BLaER1 treated with 17β-estradiol and CSF1 and Interleukin-3, amounts not matched to agents 10 nM and 100 nM (cell line): Measurements from ENCODE around the gene COL23A1.

Source experiments
- H3K27ac ChIP-seq, 11 experiments: shearing (Covaris generic); formaldehyde crosslinking; 2 replicates each; pipeline ENCODE4 v1.8.1; 2022
- H3K27me3 ChIP-seq, 11 experiments: shearing (Covaris generic); formaldehyde crosslinking; 2 replicates each; pipeline ENCODE4 v1.8.1; 2022
- H3K36me3 ChIP-seq, 11 experiments: shearing (Covaris generic); formaldehyde crosslinking; 2 replicates each; pipeline ENCODE4 v1.8.1; 2022
- H3K4me1 ChIP-seq, 10 experiments: shearing (Covaris generic); formaldehyde crosslinking; 2 replicates each; pipeline ENCODE4 v1.8.1; 2022
- H3K4me2 ChIP-seq, 11 experiments: shearing (Covaris generic); formaldehyde crosslinking; 2 replicates each; pipeline ENCODE4 v1.8.1; 2022
- H3K4me3 ChIP-seq, 10 experiments: shearing (Covaris generic); formaldehyde crosslinking; 2 replicates each; pipeline ENCODE4 v1.8.1; 2022
- H3K9ac ChIP-seq, 11 experiments: shearing (Covaris generic); formaldehyde crosslinking; 2 replicates each; pipeline ENCODE4 v1.8.1; 2022
- H3K9me3 ChIP-seq, 11 experiments: shearing (Covaris generic); formaldehyde crosslinking; replicated peaks in 1 of 11; 2 replicates each; pipeline ENCODE4 v1.8.1; 2022
- H4K20me1 ChIP-seq, 11 experiments: shearing (Covaris generic); formaldehyde crosslinking; 2 replicates each; pipeline ENCODE4 v1.8.1; 2022
- Cebpa-rat ChIP-seq, 11 experiments: shearing (Covaris generic); IDR thresholded peaks; 2 replicates each; pipeline ENCODE4 v1.8.1; 2022

The COL23A1 gene

GRCh38 chr5:178472138-178472537, 118.1 kb downstream of the COL23A1 start:
- Histone ChIP-seq H4K20me1 (no peaks in the 10 kb centered on the region), H3K9ac (no peak overlapping the region), H3K36me3 (peaks cover 0 to 5% (median 0%) of the 10 kb centered on the region in 11 experiments; a peak in 1 of 22 replicates), H3K27ac (peak overlapping the region in 6 of 11 experiments; percentile 17 to 93 (median 44); a peak in 4 of 22 replicates), H3K27me3 (peaks cover 0 to 23% (median 0%) of the 10 kb centered on the region in 11 experiments; a peak in 4 of 22 replicates), H3K9me3 (peaks cover 8 to 17% (median 11%) of the 10 kb centered on the region in 11 experiments; a peak in 21 of 22 replicates), H3K4me1 (peaks cover 71 to 100% (median 92%) of the 10 kb centered on the region in 10 experiments), H3K4me3 (no peak overlapping the region), H3K4me2 (peak overlapping the region; percentile 15 to 96 (median 83); a peak in 18 of 22 replicates)
- TF ChIP-seq Cebpa-rat (IDR thresholded peaks at IDR 0.05): no peak

GRCh38 chr5:178471711-178472110, 118.5 kb downstream of the COL23A1 start:
- H3K27me3 ChIP-seq: peaks cover 0 to 23% (median 0%) of the 10 kb centered on the region in 11 experiments; a peak in 4 of 22 replicates
- peaks cover 0 to 5% (median 0%) of the 10 kb centered on the region in 11 experiments; a peak in 1 of 22 replicates for H3K36me3 ChIP-seq
- no peak overlapping the region for H3K4me3 ChIP-seq
- peak overlapping the region in 6 of 11 experiments; percentile 17 to 93 (median 44); a peak in 8 of 22 replicates for H3K27ac ChIP-seq
- peaks cover 8 to 17% (median 11%) of the 10 kb centered on the region in 11 experiments; a peak in 21 of 22 replicates for H3K9me3 ChIP-seq
- H3K4me1 ChIP-seq: peaks cover 71 to 100% (median 92%) of the 10 kb centered on the region in 10 experiments
- H3K4me2 ChIP-seq: peak overlapping the region; percentile 15 to 96 (median 83); a peak in 19 of 22 replicates
- H4K20me1 ChIP-seq: no peaks in the 10 kb centered on the region
- no peak overlapping the region for H3K9ac ChIP-seq
- no peak for TF ChIP-seq Cebpa-rat (IDR thresholded peaks at IDR 0.05)

- no peak for TF ChIP-seq Cebpa-rat (IDR thresholded peaks at IDR 0.05)
- peaks cover 3 to 11% (median 6%) of the 10 kb centered on the region in 11 experiments; a peak in 21 of 22 replicates for H3K9me3 ChIP-seq
- no peaks in the 10 kb centered on the region for H4K20me1 ChIP-seq
- H3K27ac ChIP-seq: peak overlapping the region in 9 of 11 experiments; percentile 9 to 99 (median 95); a peak in 12 of 22 replicates
- peak overlapping the region; percentile 69 to 96 (median 84) for H3K4me2 ChIP-seq
- H3K9ac ChIP-seq: peak overlapping the region in 6 of 11 experiments; percentile 3 to 89 (median 49); a peak in 2 of 22 replicates
- peaks cover 73 to 100% (median 93%) of the 10 kb centered on the region in 10 experiments for H3K4me1 ChIP-seq
- peaks cover 0 to 3% (median 0%) of the 10 kb centered on the region in 11 experiments; a peak in 1 of 22 replicates for H3K36me3 ChIP-seq
- peaks cover 0 to 23% (median 0%) of the 10 kb centered on the region in 11 experiments; a peak in 4 of 22 replicates for H3K27me3 ChIP-seq
- no peak overlapping the region for H3K4me3 ChIP-seq
Observed at GRCh38 chr5:178470760-178471025, 119.5 kb downstream of the COL23A1 start.

GRCh38 chr5:178469975-178470759, 120.0 kb downstream of the COL23A1 start:
- peak overlapping the region in 7 of 11 experiments; percentile 13 to 89 (median 82); a peak in 12 of 22 replicates for H3K9ac ChIP-seq
- TF ChIP-seq Cebpa-rat (IDR thresholded peaks at IDR 0.05): no peak
- peaks cover 0 to 6% (median under 1%) of the 10 kb centered on the region in 11 experiments; a peak in 10 of 22 replicates for H3K9me3 ChIP-seq
- H3K27me3 ChIP-seq: peaks cover 0 to 23% (median 0%) of the 10 kb centered on the region in 11 experiments; a peak in 4 of 22 replicates
- H3K4me2 ChIP-seq: peak overlapping the region; percentile 69 to 96 (median 84)
- peaks cover 77 to 100% (median 96%) of the 10 kb centered on the region in 10 experiments for H3K4me1 ChIP-seq
- H4K20me1 ChIP-seq: no peaks in the 10 kb centered on the region
- no peak overlapping the region for H3K4me3 ChIP-seq
- H3K36me3 ChIP-seq: no peaks in the 10 kb centered on the region
- H3K27ac ChIP-seq: peak overlapping the region in 9 of 11 experiments; percentile 93 to 99 (median 95); a peak in 17 of 22 replicates

- H3K27ac ChIP-seq: peak overlapping the region in 10 of 11 experiments; percentile 93 to 99 (median 95); a peak in 19 of 22 replicates
- no peak for TF ChIP-seq Cebpa-rat (IDR thresholded peaks at IDR 0.05)
- H3K27me3 ChIP-seq: peaks cover 0 to 23% (median 0%) of the 10 kb centered on the region in 11 experiments; a peak in 4 of 22 replicates
- H3K4me2 ChIP-seq: peak overlapping the region; percentile 69 to 96 (median 84)
- peak overlapping the region in 8 of 11 experiments; percentile 78 to 89 (median 85); a peak in 14 of 22 replicates for H3K9ac ChIP-seq
- no peaks in the 10 kb centered on the region for H3K36me3 ChIP-seq
- H3K4me1 ChIP-seq: peaks cover 80 to 100% (median 98%) of the 10 kb centered on the region in 10 experiments
- H3K9me3 ChIP-seq: no peaks in the 10 kb centered on the region
- no peak overlapping the region for H3K4me3 ChIP-seq
- no peaks in the 10 kb centered on the region for H4K20me1 ChIP-seq
Observed at GRCh38 chr5:178469011-178469974, 120.9 kb downstream of the COL23A1 start.

GRCh38 chr5:178468196-178468685, 122.0 kb downstream of the COL23A1 start:
- H3K27ac ChIP-seq: peak overlapping the region; percentile 88 to 99 (median 95); a peak in 21 of 22 replicates
- H3K4me2 ChIP-seq: peak overlapping the region; percentile 69 to 96 (median 84)

GRCh38 chr5:178467568-178468195, 122.5 kb downstream of the COL23A1 start:
- Histone ChIP-seq H4K20me1 (no peaks in the 10 kb centered on the region), H3K36me3 (no peaks in the 10 kb centered on the region), H3K4me3 (peak overlapping the region in 1 of 10 experiments; percentile 25; a peak in 1 of 20 replicates), H3K4me1 (peaks cover 64 to 98% (median 85%) of the 10 kb centered on the region in 10 experiments), H3K4me2 (peak overlapping the region; percentile 69 to 96 (median 84)), H3K9me3 (no peaks in the 10 kb centered on the region), H3K27ac (peak overlapping the region; percentile 88 to 99 (median 95)), H3K9ac (peak overlapping the region; percentile 78 to 89 (median 85); a peak in 21 of 22 replicates), H3K27me3 (peaks cover 0 to 23% (median 0%) of the 10 kb centered on the region in 11 experiments; a peak in 4 of 22 replicates)
- TF ChIP-seq Cebpa-rat (IDR thresholded peaks at IDR 0.05): peak in 10 of 11 experiments; percentile 83 to 98 (median 96); a peak in 20 of 22 replicates

More at GRCh38 chr5:178468196-178468685, 122.0 kb downstream of the COL23A1 start:
- peaks cover 0 to 23% (median 0%) of the 10 kb centered on the region in 11 experiments; a peak in 4 of 22 replicates for H3K27me3 ChIP-seq
- no peaks in the 10 kb centered on the region for H4K20me1 ChIP-seq
- H3K4me1 ChIP-seq: peaks cover 69 to 98% (median 89%) of the 10 kb centered on the region in 10 experiments
- H3K36me3 ChIP-seq: no peaks in the 10 kb centered on the region
- H3K9ac ChIP-seq: peak overlapping the region; percentile 52 to 89 (median 85); a peak in 21 of 22 replicates
- peak overlapping the region in 1 of 10 experiments; percentile 25; a peak in 2 of 20 replicates for H3K4me3 ChIP-seq
- TF ChIP-seq Cebpa-rat (IDR thresholded peaks at IDR 0.05): no peak
- H3K9me3 ChIP-seq: no peaks in the 10 kb centered on the region
